Measurements from ENCODE around the gene TNXB.
"Not testable (repeated sequence)": the region's sequence is repeated elsewhere in the genome, so short reads cannot be mapped to it uniquely, and the experiment has no call there.

The TNXB gene

GRCh38 chr6:32005991-32006529 lies 103.1 kb downstream of the TNXB start:
- H3K9ac ChIP-seq (ENCODE audit: low read depth, low read length); H3K9me3 ChIP-seq (ENCODE audit: control insufficient read depth, insufficient read depth, low read length); H3K4me3 ChIP-seq (ENCODE audit: low read depth, low read length); H3K27me3 ChIP-seq (ENCODE audit: control insufficient read depth, insufficient read depth, low read length); H3K27ac ChIP-seq (ENCODE audit: low read depth, low read length); H3K36me3 ChIP-seq (ENCODE audit: control insufficient read depth, insufficient read depth, low read length); H3K4me1 ChIP-seq (ENCODE audit: control insufficient read depth, insufficient read depth, low read length): not testable (repeated sequence)

GRCh38 chr6:32005538-32005880 lies 103.6 kb downstream of the TNXB start:
- not testable (repeated sequence) for H3K4me1 ChIP-seq (ENCODE audit: control insufficient read depth, insufficient read depth, low read length); H3K4me3 ChIP-seq (ENCODE audit: low read depth, low read length); H3K36me3 ChIP-seq (ENCODE audit: control insufficient read depth, insufficient read depth, low read length); H3K9ac ChIP-seq (ENCODE audit: low read depth, low read length); H3K9me3 ChIP-seq (ENCODE audit: control insufficient read depth, insufficient read depth, low read length); H3K27me3 ChIP-seq (ENCODE audit: control insufficient read depth, insufficient read depth, low read length); H3K27ac ChIP-seq (ENCODE audit: low read depth, low read length)

- not testable (repeated sequence) for H3K4me1 ChIP-seq (ENCODE audit: control insufficient read depth, insufficient read depth, low read length)
Observed at GRCh38 chr6:32004864-32005537, 104.1 kb downstream of the TNXB start.

DNA sequence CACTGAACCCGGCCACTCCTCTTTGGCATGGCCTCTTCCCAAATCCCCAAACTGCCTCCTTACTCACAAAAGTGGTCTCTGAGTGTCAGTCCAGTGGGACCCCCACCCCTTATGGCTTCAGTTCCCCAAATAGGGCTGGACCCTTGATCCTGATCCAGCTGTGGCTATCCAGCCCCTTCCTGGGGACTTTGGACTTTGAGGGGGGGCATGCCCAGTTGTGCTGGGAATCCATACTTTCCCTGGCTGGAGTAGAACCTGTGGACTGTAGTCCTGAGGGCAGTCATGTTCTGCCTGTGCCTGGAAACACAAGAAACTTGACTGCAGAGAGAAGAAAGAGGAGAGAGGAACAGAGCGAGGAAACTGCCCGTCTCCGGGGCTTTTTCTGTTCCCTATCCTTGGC lies 104.7 kb downstream of the TNXB start:
- H3K27ac ChIP-seq (ENCODE audit: low read depth, low read length); H3K36me3 ChIP-seq (ENCODE audit: control insufficient read depth, insufficient read depth, low read length); H3K4me1 ChIP-seq (ENCODE audit: control insufficient read depth, insufficient read depth, low read length); H3K27me3 ChIP-seq (ENCODE audit: control insufficient read depth, insufficient read depth, low read length); H3K9me3 ChIP-seq (ENCODE audit: control insufficient read depth, insufficient read depth, low read length); H3K9ac ChIP-seq (ENCODE audit: low read depth, low read length); H3K4me3 ChIP-seq (ENCODE audit: low read depth, low read length): not testable (repeated sequence)

More at GRCh38 chr6:32004864-32005537, 104.1 kb downstream of the TNXB start:
- not testable (repeated sequence) for H3K9me3 ChIP-seq (ENCODE audit: control insufficient read depth, insufficient read depth, low read length); H3K27ac ChIP-seq (ENCODE audit: low read depth, low read length); H3K27me3 ChIP-seq (ENCODE audit: control insufficient read depth, insufficient read depth, low read length); H3K4me3 ChIP-seq (ENCODE audit: low read depth, low read length); H3K9ac ChIP-seq (ENCODE audit: low read depth, low read length); H3K36me3 ChIP-seq (ENCODE audit: control insufficient read depth, insufficient read depth, low read length)

- not testable (repeated sequence) for H3K36me3 ChIP-seq (ENCODE audit: control insufficient read depth, insufficient read depth, low read length); H3K4me1 ChIP-seq (ENCODE audit: control insufficient read depth, insufficient read depth, low read length); H3K9ac ChIP-seq (ENCODE audit: low read depth, low read length); H3K27me3 ChIP-seq (ENCODE audit: control insufficient read depth, insufficient read depth, low read length); H3K4me3 ChIP-seq (ENCODE audit: low read depth, low read length); H3K9me3 ChIP-seq (ENCODE audit: control insufficient read depth, insufficient read depth, low read length); H3K27ac ChIP-seq (ENCODE audit: low read depth, low read length)
Observed at GRCh38 chr6:32003301-32003700, 105.8 kb downstream of the TNXB start.

DNA sequence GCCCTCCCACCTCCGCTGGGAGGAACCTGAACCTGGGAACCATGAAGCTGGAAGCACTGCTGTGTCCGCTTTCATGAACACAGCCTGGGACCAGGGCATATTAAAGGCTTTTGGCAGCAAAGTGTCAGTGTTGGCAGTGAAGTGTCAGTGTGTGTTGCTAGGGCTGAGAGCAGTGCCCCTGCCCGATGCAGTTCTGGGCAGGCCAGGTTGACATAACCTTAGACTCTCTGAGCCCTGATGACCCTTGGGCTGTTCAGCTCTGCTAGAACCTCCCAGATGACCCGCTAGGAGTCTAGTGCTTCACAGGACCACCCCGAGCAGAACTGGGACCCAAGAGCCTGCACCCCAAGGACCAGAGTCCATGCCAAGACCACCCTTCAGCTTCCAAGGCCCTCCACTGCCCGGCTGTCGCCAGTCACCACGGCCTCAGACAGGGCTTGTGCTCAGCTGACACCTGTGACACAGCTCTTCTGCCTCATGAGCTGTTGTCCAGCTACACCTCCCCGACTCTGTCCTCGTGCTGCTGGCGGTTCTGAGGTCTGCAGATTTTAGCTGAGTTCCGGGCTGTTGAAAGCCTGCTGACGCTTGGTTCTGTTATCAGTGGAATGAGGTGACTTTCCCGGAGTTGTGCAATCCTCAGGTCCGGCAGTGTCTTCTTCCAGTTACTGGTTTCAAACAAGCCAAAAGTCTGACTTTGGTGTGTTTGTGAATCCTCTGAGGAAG lies 106.4 kb downstream of the TNXB start:
- H3K27me3 ChIP-seq (ENCODE audit: control insufficient read depth, insufficient read depth, low read length); H3K36me3 ChIP-seq (ENCODE audit: control insufficient read depth, insufficient read depth, low read length); H3K9ac ChIP-seq (ENCODE audit: low read depth, low read length); H3K9me3 ChIP-seq (ENCODE audit: control insufficient read depth, insufficient read depth, low read length); H3K4me1 ChIP-seq (ENCODE audit: control insufficient read depth, insufficient read depth, low read length); H3K4me3 ChIP-seq (ENCODE audit: low read depth, low read length); H3K27ac ChIP-seq (ENCODE audit: low read depth, low read length): not testable (repeated sequence)

DNA sequence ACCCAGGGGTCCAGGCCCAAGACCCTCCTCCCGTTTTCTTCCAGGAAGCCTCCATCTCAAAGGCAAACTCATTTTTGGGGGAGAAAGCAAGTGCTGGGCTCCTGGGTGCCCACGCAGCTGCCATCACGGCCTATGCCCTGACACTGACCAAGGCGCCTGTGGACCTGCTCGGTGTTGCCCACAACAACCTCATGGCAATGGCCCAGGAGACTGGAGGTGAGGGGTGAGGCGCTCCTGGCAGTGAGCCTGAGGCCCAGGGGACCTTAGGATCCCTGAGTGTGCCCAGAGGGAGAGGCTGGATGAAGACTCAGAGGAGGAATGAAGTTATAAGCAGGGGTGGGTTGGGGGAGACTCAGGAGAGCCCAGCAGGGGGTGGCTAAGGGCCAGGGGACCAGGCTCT lies 112.8 kb downstream of the TNXB start:
- H3K36me3 ChIP-seq (ENCODE audit: control insufficient read depth, insufficient read depth, low read length); H3K4me3 ChIP-seq (ENCODE audit: low read depth, low read length); H3K27ac ChIP-seq (ENCODE audit: low read depth, low read length); H3K27me3 ChIP-seq (ENCODE audit: control insufficient read depth, insufficient read depth, low read length); H3K9ac ChIP-seq (ENCODE audit: low read depth, low read length); H3K9me3 ChIP-seq (ENCODE audit: control insufficient read depth, insufficient read depth, low read length); H3K4me1 ChIP-seq (ENCODE audit: control insufficient read depth, insufficient read depth, low read length): not testable (repeated sequence)

DNA sequence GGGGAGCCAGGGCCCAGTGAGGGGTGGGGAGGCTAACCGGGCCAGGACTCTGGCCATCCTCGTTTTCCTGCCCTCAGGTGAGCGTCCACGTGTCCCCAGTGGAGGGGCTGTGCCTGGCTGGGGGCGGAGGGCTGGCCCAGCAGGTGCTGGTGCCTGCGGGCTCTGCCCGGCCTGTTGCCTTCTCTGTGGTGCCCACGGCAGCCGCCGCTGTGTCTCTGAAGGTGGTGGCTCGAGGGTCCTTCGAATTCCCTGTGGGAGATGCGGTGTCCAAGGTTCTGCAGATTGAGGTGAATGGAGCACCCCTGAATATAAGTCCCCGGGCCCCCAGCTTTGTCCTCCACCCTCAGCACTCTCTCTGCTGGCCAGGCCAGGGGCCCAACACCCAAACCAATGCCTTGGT lies 114.7 kb downstream of the TNXB start:
- not testable (repeated sequence) for H3K27me3 ChIP-seq (ENCODE audit: control insufficient read depth, insufficient read depth, low read length); H3K9ac ChIP-seq (ENCODE audit: low read depth, low read length); H3K9me3 ChIP-seq (ENCODE audit: control insufficient read depth, insufficient read depth, low read length); H3K4me3 ChIP-seq (ENCODE audit: low read depth, low read length); H3K36me3 ChIP-seq (ENCODE audit: control insufficient read depth, insufficient read depth, low read length); H3K27ac ChIP-seq (ENCODE audit: low read depth, low read length); H3K4me1 ChIP-seq (ENCODE audit: control insufficient read depth, insufficient read depth, low read length)

All from HUES48 (cell line).